ENCODE measurements around the gene BBX.

BBX gene

DNA sequence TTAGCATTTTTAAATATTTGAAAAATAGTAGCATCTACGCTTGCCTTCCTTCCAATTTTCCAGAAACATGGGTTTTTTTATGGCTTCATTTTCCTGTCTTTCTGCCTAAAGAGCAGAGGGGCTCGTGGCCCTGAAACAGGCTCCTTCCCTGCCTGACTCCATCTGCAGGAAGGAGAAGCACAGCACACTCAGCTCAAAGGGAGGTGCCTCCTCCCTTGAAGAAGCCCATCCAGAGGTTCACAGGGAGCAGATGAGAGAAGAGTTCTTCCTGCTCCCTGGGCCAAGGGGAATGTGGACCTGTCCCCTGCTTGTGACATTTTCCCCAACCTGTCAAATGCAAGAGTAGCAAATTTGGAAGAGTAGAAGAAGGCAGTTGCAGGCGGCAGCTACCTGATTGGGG lies 55.8 kb downstream of the BBX start:
- TF ChIP-seq TEAD4 (IDR thresholded peaks at IDR 0.05) (no peak), NFIC (IDR thresholded peaks at IDR 0.05) (no peak)
- TF ChIP-seq, protein P1, sequence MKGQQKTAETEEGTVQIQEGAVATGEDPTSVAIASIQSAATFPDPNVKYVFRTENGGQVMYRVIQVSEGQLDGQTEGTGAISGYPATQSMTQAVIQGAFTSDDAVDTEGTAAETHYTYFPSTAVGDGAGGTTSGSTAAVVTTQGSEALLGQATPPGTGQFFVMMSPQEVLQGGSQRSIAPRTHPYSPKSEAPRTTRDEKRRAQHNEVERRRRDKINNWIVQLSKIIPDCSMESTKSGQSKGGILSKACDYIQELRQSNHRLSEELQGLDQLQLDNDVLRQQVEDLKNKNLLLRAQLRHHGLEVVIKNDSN (IDR thresholded peaks at IDR 0.05): no peak

DNA sequence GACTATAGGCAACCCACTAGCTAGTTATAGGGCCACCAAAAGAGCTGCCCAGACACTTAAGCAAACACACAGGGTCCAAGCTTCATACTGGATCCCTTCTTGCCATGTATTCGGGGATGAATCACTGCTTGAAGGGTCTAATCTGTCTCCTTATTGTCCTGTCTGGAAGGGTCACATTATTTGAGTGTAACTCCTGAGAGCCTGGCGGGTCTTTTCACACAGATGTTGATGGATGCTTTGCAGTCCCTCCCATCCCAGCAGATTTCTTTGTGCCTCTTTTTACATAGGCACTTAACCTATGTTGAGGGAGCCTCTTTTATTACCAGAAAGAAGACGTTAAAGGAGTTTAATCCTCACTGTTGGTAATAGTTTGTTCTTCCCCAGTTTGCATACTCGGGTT lies 56.6 kb downstream of the BBX start:
- TF ChIP-seq RAD21 (IDR thresholded peaks at IDR 0.05; ENCODE audit: low read depth) (no peak), FOXM1 (IDR thresholded peaks at IDR 0.05; ENCODE audit: borderline replicate concordance, low read depth) (no peak), TEAD4 (IDR thresholded peaks at IDR 0.05) (no peak), CEBPB (IDR thresholded peaks at IDR 0.05) (no peak), CREB1 (IDR thresholded peaks at IDR 0.05; ENCODE audit: low read depth) (no peak), MAX (IDR thresholded peaks at IDR 0.05) (no peak), TAF1 (IDR thresholded peaks at IDR 0.05; ENCODE audit: low read depth) (no peak), TCF12 (IDR thresholded peaks at IDR 0.05; ENCODE audit: low read depth) (no peak), NFIC (IDR thresholded peaks at IDR 0.05) (no peak), ZBTB7A (IDR thresholded peaks at IDR 0.05; ENCODE audit: low read depth) (no peak), REST (IDR thresholded peaks at IDR 0.05; ENCODE audit: low read depth) (no peak)

DNA sequence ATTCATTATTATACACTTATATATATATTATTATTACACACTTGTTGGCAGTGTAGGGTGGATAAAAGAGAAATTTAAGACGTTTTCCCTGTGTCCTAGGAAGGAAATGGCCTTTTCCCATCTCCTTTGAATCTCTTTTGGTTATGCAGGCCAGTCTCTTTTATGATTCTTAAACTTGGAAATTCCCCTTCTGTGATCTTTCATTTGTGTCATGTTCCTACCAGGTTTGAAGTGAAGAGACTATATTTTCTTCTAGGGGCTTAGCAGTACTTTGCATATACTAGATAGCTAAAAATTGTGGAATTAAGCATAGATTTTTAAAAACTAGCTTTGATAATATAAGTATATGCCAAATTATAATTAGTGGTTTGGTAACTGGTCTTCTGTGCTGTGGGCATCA lies 58.5 kb downstream of the BBX start:
- no peak for TF ChIP-seq YY1 (IDR thresholded peaks at IDR 0.05; ENCODE audit: low read depth)
- TF ChIP-seq TEAD4 (IDR thresholded peaks at IDR 0.05): no peak
- TF ChIP-seq EP300 (IDR thresholded peaks at IDR 0.05; ENCODE audit: borderline replicate concordance): no peak
- TF ChIP-seq, protein P1 (IDR thresholded peaks at IDR 0.05): no peak
- no peak for TF ChIP-seq CREB1 (IDR thresholded peaks at IDR 0.05; ENCODE audit: low read depth)
- TF ChIP-seq TAF1 (IDR thresholded peaks at IDR 0.05; ENCODE audit: low read depth): no peak
- TF ChIP-seq FOXM1 (IDR thresholded peaks at IDR 0.05; ENCODE audit: borderline replicate concordance, low read depth): no peak
- no peak for TF ChIP-seq TCF12 (IDR thresholded peaks at IDR 0.05; ENCODE audit: low read depth)
- no peak for TF ChIP-seq RAD21 (IDR thresholded peaks at IDR 0.05; ENCODE audit: low read depth)
- no peak for TF ChIP-seq NFIC (IDR thresholded peaks at IDR 0.05)
- no peak for TF ChIP-seq CEBPB (IDR thresholded peaks at IDR 0.05)
- TF ChIP-seq EGR1 (IDR thresholded peaks at IDR 0.05): no peak
- no peak for TF ChIP-seq REST (IDR thresholded peaks at IDR 0.05; ENCODE audit: low read depth)
- TF ChIP-seq ZBTB7A (IDR thresholded peaks at IDR 0.05; ENCODE audit: low read depth): no peak

DNA sequence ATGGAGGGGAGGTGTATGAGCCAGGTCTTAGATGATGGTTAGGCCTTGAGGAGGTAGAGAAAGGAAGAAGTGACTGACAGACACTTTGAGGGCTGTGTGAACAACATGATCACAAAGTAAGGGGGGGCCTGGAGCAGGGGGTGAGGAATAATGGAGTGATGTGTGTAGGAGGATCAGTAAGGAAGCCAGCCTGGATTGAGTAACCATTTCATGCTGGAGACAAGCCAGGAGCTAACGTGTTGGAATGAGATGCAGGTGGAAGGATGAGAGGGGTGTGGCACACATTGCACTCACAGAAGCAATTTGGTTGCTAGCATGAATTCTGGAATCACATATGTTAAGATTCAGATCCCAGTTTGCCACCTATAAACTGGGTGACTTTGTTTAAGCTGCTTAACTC lies 65.5 kb downstream of the BBX start:
- TF ChIP-seq YY1 (IDR thresholded peaks at IDR 0.05; ENCODE audit: low read depth) (no peak), MAX (IDR thresholded peaks at IDR 0.05) (no peak), CEBPB (IDR thresholded peaks at IDR 0.05) (peak; percentile 53), FOXM1 (IDR thresholded peaks at IDR 0.05; ENCODE audit: borderline replicate concordance, low read depth) (no peak), ZBTB7A (IDR thresholded peaks at IDR 0.05; ENCODE audit: low read depth) (no peak), RAD21 (IDR thresholded peaks at IDR 0.05; ENCODE audit: low read depth) (no peak), NFIC (IDR thresholded peaks at IDR 0.05) (0 out of 2 replicates have a peak, but pooled peaks have one; percentile 31)

GRCh38 chr3:107589454-107589853 lies 66.7 kb downstream of the BBX start:
- TF ChIP-seq FOXM1 (IDR thresholded peaks at IDR 0.05; ENCODE audit: borderline replicate concordance, low read depth): no peak
- TF ChIP-seq, protein P1 (IDR thresholded peaks at IDR 0.05): no peak
- no peak for TF ChIP-seq TAF1 (IDR thresholded peaks at IDR 0.05; ENCODE audit: low read depth)
- TF ChIP-seq EP300 (IDR thresholded peaks at IDR 0.05; ENCODE audit: borderline replicate concordance): no peak
- TF ChIP-seq ZBTB7A (IDR thresholded peaks at IDR 0.05; ENCODE audit: low read depth): no peak
- no peak for TF ChIP-seq YY1 (IDR thresholded peaks at IDR 0.05; ENCODE audit: low read depth)

DNA sequence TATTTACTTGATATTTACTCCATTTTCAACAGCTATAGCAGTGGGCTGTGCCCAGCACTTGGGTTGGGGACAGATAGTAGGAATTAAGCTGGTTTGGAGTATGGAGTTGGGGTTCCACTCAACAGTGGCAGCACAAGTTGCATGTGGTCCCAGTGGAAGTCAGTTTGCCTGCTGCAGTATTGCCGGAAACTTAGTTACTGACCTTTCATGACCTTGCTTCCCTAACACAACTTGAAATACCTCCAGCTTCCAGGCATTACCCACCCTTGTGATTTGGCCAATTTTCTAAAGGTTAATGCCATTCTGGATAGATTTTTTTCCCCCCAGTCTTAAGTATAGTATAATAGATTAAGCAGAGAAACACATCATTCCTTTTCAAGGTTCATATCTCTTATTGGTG lies 68.0 kb downstream of the BBX start:
- TF ChIP-seq MAX (IDR thresholded peaks at IDR 0.05): no peak
- TF ChIP-seq CEBPB (IDR thresholded peaks at IDR 0.05): no peak
- no peak for TF ChIP-seq REST (IDR thresholded peaks at IDR 0.05; ENCODE audit: low read depth)
- no peak for TF ChIP-seq ZBTB7A (IDR thresholded peaks at IDR 0.05; ENCODE audit: low read depth)
- TF ChIP-seq, protein P1 (IDR thresholded peaks at IDR 0.05): no peak
- no peak for TF ChIP-seq TEAD4 (IDR thresholded peaks at IDR 0.05)
- no peak for TF ChIP-seq TAF1 (IDR thresholded peaks at IDR 0.05; ENCODE audit: low read depth)
- TF ChIP-seq YY1 (IDR thresholded peaks at IDR 0.05; ENCODE audit: low read depth): no peak
- TF ChIP-seq EP300 (IDR thresholded peaks at IDR 0.05; ENCODE audit: borderline replicate concordance): no peak
- TF ChIP-seq NFIC (IDR thresholded peaks at IDR 0.05): no peak
- no peak for TF ChIP-seq RAD21 (IDR thresholded peaks at IDR 0.05; ENCODE audit: low read depth)
- TF ChIP-seq EGR1 (IDR thresholded peaks at IDR 0.05): no peak
- no peak for TF ChIP-seq FOXM1 (IDR thresholded peaks at IDR 0.05; ENCODE audit: borderline replicate concordance, low read depth)
- no peak for TF ChIP-seq CREB1 (IDR thresholded peaks at IDR 0.05; ENCODE audit: low read depth)
- TF ChIP-seq TCF12 (IDR thresholded peaks at IDR 0.05; ENCODE audit: low read depth): no peak
